Measurements from ENCODE around the gene TSR3.

Gene TSR3

GRCh38 chr16:1348926-1349325 lies 2.8 kb downstream of the TSR3 start:
- ATAC-seq, result no peak
- TF ChIP-seq GLIS3 (CRISPR knock-in tag; IDR thresholded peaks at IDR 0.05) (no peak), OSR1 (CRISPR knock-in tag; IDR thresholded peaks at IDR 0.05) (no peak), CSDC2 (CRISPR knock-in tag; IDR thresholded peaks at IDR 0.05) (no peak), SNAI2 (CRISPR knock-in tag; IDR thresholded peaks at IDR 0.05) (no peak), ZFP3 (CRISPR knock-in tag; IDR thresholded peaks at IDR 0.05) (no peak)

- no peak for ATAC-seq
- TF ChIP-seq CREB5 (CRISPR knock-in tag; IDR thresholded peaks at IDR 0.05; ENCODE audit: low read depth) (no peak), ZNF70 (CRISPR knock-in tag; IDR thresholded peaks at IDR 0.05) (no peak), CSRNP3 (CRISPR knock-in tag; IDR thresholded peaks at IDR 0.05) (no peak), ZFP3 (CRISPR knock-in tag; IDR thresholded peaks at IDR 0.05) (no peak), ZFP30 (CRISPR knock-in tag; IDR thresholded peaks at IDR 0.05) (no peak), ZNF8 (CRISPR knock-in tag; IDR thresholded peaks at IDR 0.05) (no peak)
These were observed 3.2 kb downstream of the TSR3 start for GRCh38 chr16:1348441-1348840.

- TF ChIP-seq PPARA (CRISPR knock-in tag; IDR thresholded peaks at IDR 0.05; ENCODE audit: borderline replicate concordance) (no peak), ZNF70 (CRISPR knock-in tag; IDR thresholded peaks at IDR 0.05) (no peak), TSHZ2 (CRISPR knock-in tag; IDR thresholded peaks at IDR 0.05) (no peak), CSRNP3 (CRISPR knock-in tag; IDR thresholded peaks at IDR 0.05) (no peak), ZFP3 (CRISPR knock-in tag; IDR thresholded peaks at IDR 0.05) (no peak), TCF4 (CRISPR knock-in tag; IDR thresholded peaks at IDR 0.05; ENCODE audit: borderline replicate concordance) (no peak), SNAI2 (CRISPR knock-in tag; IDR thresholded peaks at IDR 0.05) (no peak), GLIS3 (CRISPR knock-in tag; IDR thresholded peaks at IDR 0.05) (no peak), POU6F1 (CRISPR knock-in tag; IDR thresholded peaks at IDR 0.05; ENCODE audit: borderline replicate concordance, low read depth) (no peak), CSDC2 (CRISPR knock-in tag; IDR thresholded peaks at IDR 0.05) (no peak), ZFP30 (CRISPR knock-in tag; IDR thresholded peaks at IDR 0.05) (no peak), ZNF565 (CRISPR knock-in tag; conservative IDR thresholded peaks at IDR 0.05; ENCODE audit: low read depth) (no peak), CREB5 (CRISPR knock-in tag; IDR thresholded peaks at IDR 0.05; ENCODE audit: low read depth) (no peak), ZNF8 (CRISPR knock-in tag; IDR thresholded peaks at IDR 0.05) (no peak)
- ATAC-seq, result no peak
These were observed 3.7 kb downstream of the TSR3 start for GRCh38 chr16:1347962-1348361.

GRCh38 chr16:1347286-1347855 lies 4.3 kb downstream of the TSR3 start:
- ATAC-seq, result no peak
- TF ChIP-seq ZFP30 (CRISPR knock-in tag; IDR thresholded peaks at IDR 0.05), result no peak
- no peak for TF ChIP-seq CREB5 (CRISPR knock-in tag; IDR thresholded peaks at IDR 0.05; ENCODE audit: low read depth)
- TF ChIP-seq CSDC2 (CRISPR knock-in tag; IDR thresholded peaks at IDR 0.05), result no peak
- TF ChIP-seq ISL1 (CRISPR knock-in tag; IDR thresholded peaks at IDR 0.05), result no peak
- TF ChIP-seq ZNF8 (CRISPR knock-in tag; IDR thresholded peaks at IDR 0.05), result no peak
- no peak for TF ChIP-seq ZC3H10 (CRISPR knock-in tag; IDR thresholded peaks at IDR 0.05)
- no peak for TF ChIP-seq ARNTL (CRISPR knock-in tag; IDR thresholded peaks at IDR 0.05; ENCODE audit: borderline replicate concordance, low read depth)
- no peak for TF ChIP-seq OSR1 (CRISPR knock-in tag; IDR thresholded peaks at IDR 0.05)
